HEK293T (cell line): Measurements from ENCODE around the gene HCN1.

Experiments
- ARNT ChIP-seq: fragments of 450-650 bp; IDR thresholded peaks from 2 replicates; pipeline ENCODE4 v1.6.1; 2017; ENCODE audit warnings: mild to moderate bottlenecking
- BHLHE40 ChIP-seq: fragments of 450-650 bp; IDR thresholded peaks from 2 replicates; pipeline ENCODE4 v1.6.1; 2016; ENCODE audit warnings: mild to moderate bottlenecking, moderate library complexity, borderline replicate concordance
- CTBP1 ChIP-seq: fragments of 450-650 bp; IDR thresholded peaks from 2 replicates; pipeline ENCODE4 v1.6.1; 2016; ENCODE audit warnings: borderline replicate concordance
- FOXK2 ChIP-seq: fragments of 450-650 bp; IDR thresholded peaks from 2 replicates; pipeline ENCODE4 v1.6.1; 2016; ENCODE audit warnings: mild to moderate bottlenecking
- FOXM1 ChIP-seq: fragments of 450-650 bp; IDR thresholded peaks from 2 replicates; pipeline ENCODE4 v1.6.1; 2017; ENCODE audit warnings: mild to moderate bottlenecking, borderline replicate concordance
- HDGF ChIP-seq: fragments of 450-650 bp; IDR thresholded peaks from 2 replicates; pipeline ENCODE4 v1.6.1; 2017; ENCODE audit warnings: antibody characterized with exemption, borderline replicate concordance
- LEF1 ChIP-seq: fragments of 450-650 bp; IDR thresholded peaks from 2 replicates; pipeline ENCODE4 v1.6.1; 2017; ENCODE audit warnings: mild to moderate bottlenecking, borderline replicate concordance
- NFRKB ChIP-seq: fragments of 450-650 bp; IDR thresholded peaks from 2 replicates; pipeline ENCODE4 v1.6.1; 2016; ENCODE audit warnings: mild to moderate bottlenecking, moderate library complexity
- SP1 ChIP-seq: fragments of 450-650 bp; IDR thresholded peaks from 2 replicates; pipeline ENCODE4 v1.6.1; 2017
- SUZ12 ChIP-seq: fragments of 450-650 bp; IDR thresholded peaks from 2 replicates; pipeline ENCODE4 v1.6.1; 2016; ENCODE audit warnings: mild to moderate bottlenecking
- TARDBP ChIP-seq: fragments of 450-650 bp; IDR thresholded peaks from 2 replicates; pipeline ENCODE4 v1.6.1; 2016
- ZNF384 ChIP-seq: fragments of 450-650 bp; IDR thresholded peaks from 2 replicates; pipeline ENCODE4 v1.6.1; 2016
- TF ChIP-seq, protein P1 (sequence below): fragments of 450-650 bp; IDR thresholded peaks from 2 replicates; pipeline ENCODE4 v1.6.1; 2016

DNA sequence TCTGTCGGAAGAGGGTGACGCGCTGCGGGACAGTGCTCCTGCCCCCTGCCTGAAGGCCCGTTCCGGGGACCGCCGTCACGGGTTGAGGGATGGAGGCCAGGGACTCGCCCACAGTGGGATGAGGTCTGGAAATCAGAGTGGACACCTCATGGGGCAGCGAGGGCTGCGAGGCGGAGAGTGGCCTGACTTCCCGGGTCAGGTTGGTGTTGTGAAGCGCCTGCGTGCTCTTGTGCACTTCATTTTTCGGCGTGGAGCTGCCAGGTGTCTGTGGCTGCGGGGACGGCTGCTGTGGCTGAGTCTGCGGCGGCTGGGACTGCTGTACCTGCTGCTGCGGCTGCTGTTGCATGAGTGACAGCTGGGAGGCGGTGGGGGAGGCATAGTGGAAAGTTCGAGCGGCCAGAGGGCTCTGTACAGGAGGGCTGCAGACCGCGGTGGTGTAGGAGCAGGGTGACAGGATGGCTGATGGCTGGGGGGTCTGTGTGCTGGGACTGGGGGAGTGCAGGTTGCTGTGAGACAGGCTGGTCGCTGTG is 434.1 kb downstream of the HCN1 start:
- TF ChIP-seq SP1: no peak
- TF ChIP-seq FOXM1: no peak
- TF ChIP-seq NFRKB: no peak
- no peak for TF ChIP-seq BHLHE40
- TF ChIP-seq FOXK2: no peak
- no peak for TF ChIP-seq TARDBP
- TF ChIP-seq ZNF384: no peak
- no peak for TF ChIP-seq ARNT
- TF ChIP-seq, protein P1, sequence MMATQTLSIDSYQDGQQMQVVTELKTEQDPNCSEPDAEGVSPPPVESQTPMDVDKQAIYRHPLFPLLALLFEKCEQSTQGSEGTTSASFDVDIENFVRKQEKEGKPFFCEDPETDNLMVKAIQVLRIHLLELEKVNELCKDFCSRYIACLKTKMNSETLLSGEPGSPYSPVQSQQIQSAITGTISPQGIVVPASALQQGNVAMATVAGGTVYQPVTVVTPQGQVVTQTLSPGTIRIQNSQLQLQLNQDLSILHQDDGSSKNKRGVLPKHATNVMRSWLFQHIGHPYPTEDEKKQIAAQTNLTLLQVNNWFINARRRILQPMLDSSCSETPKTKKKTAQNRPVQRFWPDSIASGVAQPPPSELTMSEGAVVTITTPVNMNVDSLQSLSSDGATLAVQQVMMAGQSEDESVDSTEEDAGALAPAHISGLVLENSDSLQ: no peak
- TF ChIP-seq SUZ12: no peak
- no peak for TF ChIP-seq CTBP1
- TF ChIP-seq HDGF: no peak
- TF ChIP-seq LEF1: no peak
